Karpas-422 (cell line): ENCODE measurements around the gene ADAM8. TPM values are rescaled to one million over a fixed set of nuclear protein-coding genes. Genes with fewer than 3 reads are reported as not detected.

Source experiments
- DNase-seq: peaks from one replicate; pipeline ENCODE4 v3.0.0-alpha.2; 2015
- H2AFZ ChIP-seq: fragments of 200-600 bp; sonication (generic); 2 replicates; pipeline ENCODE4 v1.6.1; 2014; ENCODE audit warnings: antibody characterized with exemption, low read length, mixed read lengths
- H3K27ac ChIP-seq: fragments of 200-600 bp; sonication (generic); 2 replicates; pipeline ENCODE4 v1.5.1; 2014; ENCODE audit warnings: mild to moderate bottlenecking, low read length, moderate library complexity
- H3K27me3 ChIP-seq: fragments of 200-600 bp; sonication (generic); 2 replicates; pipeline ENCODE4 v1.6.1; 2014; ENCODE audit warnings: low read length, mixed read lengths
- H3K36me3 ChIP-seq: fragments of 200-600 bp; sonication (generic); 2 replicates; pipeline ENCODE4 v1.6.1; 2014; ENCODE audit warnings: low read length, mixed read lengths; ENCODE audit not compliant: insufficient read depth
- H3K4me1 ChIP-seq: fragments of 200-600 bp; sonication (generic); 2 replicates; pipeline ENCODE4 v1.6.1; 2014; ENCODE audit warnings: mild to moderate bottlenecking, low read length, mixed read lengths
- H3K4me2 ChIP-seq: fragments of 200-600 bp; sonication (generic); 2 replicates; pipeline ENCODE4 v1.6.1; 2014; ENCODE audit warnings: low read length, low read depth, mild to moderate bottlenecking; ENCODE audit not compliant: poor library complexity, severe bottlenecking
- H3K4me3 ChIP-seq: fragments of 200-600 bp; sonication (generic); 2 replicates; pipeline ENCODE4 v1.5.1; 2014; ENCODE audit warnings: mild to moderate bottlenecking, antibody characterized with exemption, low read length, mixed read lengths
- H3K79me2 ChIP-seq: fragments of 200-600 bp; sonication (generic); 2 replicates; pipeline ENCODE4 v1.6.1; 2014; ENCODE audit warnings: mild to moderate bottlenecking, low read length, mixed read lengths
- H3K9ac ChIP-seq: fragments of 200-600 bp; sonication (generic); 2 replicates; pipeline ENCODE4 v1.6.0; 2014; ENCODE audit warnings: low read length
- H3K9me2 ChIP-seq: fragments of 200-600 bp; sonication (generic), shearing (Covaris generic); replicated peaks from 2 replicates; pipeline ENCODE4 v1.6.0; 2014; ENCODE audit warnings: mild to moderate bottlenecking, low read length, moderate library complexity; ENCODE audit not compliant: insufficient read depth
- H3K9me3 ChIP-seq: fragments of 300-700, 200-600 bp; sonication (generic); 2 replicates; pipeline ENCODE4 v1.6.1; 2014; ENCODE audit warnings: low read length, mixed read lengths
- H4K20me1 ChIP-seq: fragments of 200-600 bp; sonication (generic); 2 replicates; pipeline ENCODE4 v1.6.1; 2014; ENCODE audit warnings: mild to moderate bottlenecking, antibody characterized with exemption, low read length, low read depth; ENCODE audit not compliant: insufficient read depth
- total RNA-seq: library from RNA; depleted of rRNA; stranded (reverse); fragments of >200 nt; shearing (Covaris generic); gene quantifications from 2 replicates; pipeline ENCODE4 v1.2.3, GENCODE V29; 2014; ENCODE audit warnings: low replicate concordance

The ADAM8 gene
- total RNA-seq, 1 experiment from 2014 or later, result 0.71 TPM

DNA sequence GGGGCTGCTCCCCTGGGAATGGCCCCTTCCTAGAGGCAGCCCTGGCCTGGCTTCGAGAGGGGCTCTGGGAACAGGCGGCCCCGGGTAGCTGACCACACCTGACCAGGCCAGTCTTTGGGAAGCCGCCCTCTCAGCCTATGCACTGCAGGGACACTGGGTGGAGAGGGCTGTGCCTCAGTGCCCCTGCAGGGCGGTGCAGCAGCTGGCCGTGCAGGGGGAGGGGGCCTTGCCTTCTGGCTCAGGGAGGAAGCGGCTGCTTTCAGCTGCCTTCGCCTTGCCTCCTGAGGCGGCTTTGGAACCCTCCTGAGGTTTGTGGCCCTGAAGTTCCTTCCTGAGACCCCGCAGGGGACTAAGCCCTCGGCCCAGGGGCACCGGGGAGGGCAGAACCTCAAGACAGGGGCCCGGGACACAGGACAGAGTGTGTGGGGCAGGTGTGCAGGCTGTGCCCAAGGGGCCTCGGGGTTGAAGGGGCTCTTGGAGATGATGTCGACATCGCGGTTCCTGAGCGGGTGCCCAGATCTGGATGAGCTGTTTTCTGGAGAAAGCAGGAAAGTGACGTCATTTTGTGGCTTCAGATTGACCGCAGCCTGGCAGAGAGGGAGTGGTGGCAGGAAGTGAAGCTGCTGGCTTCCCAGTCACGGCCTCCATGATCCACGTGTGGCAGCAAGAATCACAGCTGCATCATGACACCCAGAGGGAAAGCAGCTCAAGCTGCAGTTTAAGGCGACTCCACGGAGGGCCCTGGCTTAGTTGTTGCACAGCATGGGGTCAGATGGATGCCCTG is 17.7 kb downstream of the ADAM8 start:
- H3K27ac ChIP-seq, result no peak overlapping the region
- H3K4me1 ChIP-seq, result peaks cover 35% of the 10 kb centered on the region
- no peaks in the 10 kb centered on the region for H3K9me2 ChIP-seq
- no peaks in the 10 kb centered on the region for H3K36me3 ChIP-seq
- H3K27me3 ChIP-seq, result no peaks in the 10 kb centered on the region
- no peaks in the 10 kb centered on the region for H3K79me2 ChIP-seq
- H3K4me2 ChIP-seq, result peak overlapping the region; percentile 4
- no peaks in the 10 kb centered on the region for H4K20me1 ChIP-seq
- H3K9ac ChIP-seq, result peak overlapping the region; percentile 18; the same call in 1 of the 2 replicates
- DNase-seq, result no peak
- H3K9me3 ChIP-seq, result no peaks in the 10 kb centered on the region
- no peak overlapping the region for H2AFZ ChIP-seq
- no peak overlapping the region for H3K4me3 ChIP-seq

DNA sequence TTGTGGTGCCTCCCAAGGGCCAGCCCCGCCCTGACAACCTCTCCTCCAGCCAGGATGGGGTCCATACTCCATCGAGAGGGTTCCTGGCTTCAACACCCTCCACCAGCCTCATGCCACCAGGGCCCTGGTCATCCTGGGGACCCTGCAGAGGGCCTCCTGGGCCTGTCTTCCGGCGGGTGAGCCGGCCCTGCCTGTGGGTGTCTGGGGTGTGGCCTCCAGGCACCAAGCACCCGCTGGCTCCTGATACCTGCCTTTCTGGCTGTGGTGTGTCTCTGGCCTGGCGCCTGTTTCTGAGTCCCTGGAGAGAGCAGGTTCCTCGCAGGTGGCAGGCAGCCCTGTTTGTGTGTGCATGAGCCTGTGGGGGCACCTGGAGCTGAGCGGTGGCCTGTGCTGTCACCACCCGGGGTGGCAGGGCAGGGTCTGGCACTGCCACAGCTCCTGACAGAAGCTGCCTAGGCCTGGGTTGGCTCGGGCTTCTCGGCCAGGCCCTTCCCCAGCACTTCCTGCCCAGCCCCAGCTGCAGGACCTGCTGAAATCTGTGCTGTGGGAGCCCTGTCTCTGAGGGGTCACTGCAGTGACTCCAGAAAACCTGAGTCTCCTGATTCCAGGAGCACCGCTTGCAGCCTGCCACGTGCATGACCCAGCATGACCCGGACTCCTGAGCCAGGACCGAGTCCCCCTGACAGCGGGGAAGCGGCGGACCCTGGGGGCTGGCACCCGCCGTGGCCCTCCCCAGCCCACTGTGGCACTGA is 18.4 kb downstream of the ADAM8 start:
- no peak overlapping the region for H3K27ac ChIP-seq
- H3K9me3 ChIP-seq, result no peaks in the 10 kb centered on the region
- no peaks in the 10 kb centered on the region for H3K79me2 ChIP-seq
- H3K9ac ChIP-seq, result peak overlapping the region; percentile 55
- no peaks in the 10 kb centered on the region for H3K9me2 ChIP-seq
- no peaks in the 10 kb centered on the region for H3K27me3 ChIP-seq
- no peaks in the 10 kb centered on the region for H3K36me3 ChIP-seq
- peaks cover 35% of the 10 kb centered on the region for H3K4me1 ChIP-seq
- peak; percentile 70 for DNase-seq
- peak overlapping the region; percentile 37; the same call in 1 of the 2 replicates for H2AFZ ChIP-seq
- no peaks in the 10 kb centered on the region for H4K20me1 ChIP-seq
- peak overlapping the region; percentile 18; the same call in 1 of the 2 replicates for H3K4me3 ChIP-seq
- H3K4me2 ChIP-seq, result peak overlapping the region; percentile 41

DNA sequence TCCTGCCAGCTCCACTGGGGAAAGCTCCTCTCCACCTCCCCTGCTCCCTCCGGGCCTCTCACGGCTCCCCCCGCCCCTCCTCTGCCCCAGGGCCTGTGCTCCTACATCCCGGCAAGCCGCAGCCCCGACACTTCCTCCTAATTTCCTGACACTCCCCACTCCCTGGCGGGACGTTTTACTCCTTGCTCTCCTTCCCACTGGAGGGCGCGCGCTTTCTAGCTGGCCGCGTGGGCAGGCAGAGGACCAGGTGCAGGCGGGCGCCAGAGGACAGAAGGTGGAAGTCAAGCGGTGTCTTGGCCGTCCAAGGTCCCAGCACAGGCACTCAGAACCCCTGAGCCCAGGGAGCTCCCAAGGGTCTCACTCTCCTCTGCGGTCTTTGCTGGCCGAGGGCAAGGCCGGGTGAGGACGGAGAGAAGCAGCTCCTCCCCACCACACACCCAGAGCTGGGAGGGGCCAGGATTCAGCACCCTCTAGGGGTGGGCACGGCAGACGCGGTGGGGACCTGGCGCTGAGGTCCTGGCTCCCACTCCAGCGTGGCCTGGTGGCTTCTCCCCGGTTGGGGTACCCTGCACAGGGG is 19.1 kb downstream of the ADAM8 start:
- no peaks in the 10 kb centered on the region for H4K20me1 ChIP-seq
- no peaks in the 10 kb centered on the region for H3K36me3 ChIP-seq
- peak overlapping the region; percentile 55 for H3K9ac ChIP-seq
- H3K9me2 ChIP-seq, result no peaks in the 10 kb centered on the region
- H3K4me1 ChIP-seq, result peaks cover 35% of the 10 kb centered on the region
- H3K79me2 ChIP-seq, result no peaks in the 10 kb centered on the region
- no peaks in the 10 kb centered on the region for H3K27me3 ChIP-seq
- H3K27ac ChIP-seq, result no peak overlapping the region
- peak overlapping the region; percentile 18; the same call in 1 of the 2 replicates for H3K4me3 ChIP-seq
- H3K9me3 ChIP-seq, result no peaks in the 10 kb centered on the region
- peak; percentile 64 for DNase-seq
- H2AFZ ChIP-seq, result peak overlapping the region; percentile 37; the same call in 1 of the 2 replicates
- peak overlapping the region; percentile 41 for H3K4me2 ChIP-seq

DNA sequence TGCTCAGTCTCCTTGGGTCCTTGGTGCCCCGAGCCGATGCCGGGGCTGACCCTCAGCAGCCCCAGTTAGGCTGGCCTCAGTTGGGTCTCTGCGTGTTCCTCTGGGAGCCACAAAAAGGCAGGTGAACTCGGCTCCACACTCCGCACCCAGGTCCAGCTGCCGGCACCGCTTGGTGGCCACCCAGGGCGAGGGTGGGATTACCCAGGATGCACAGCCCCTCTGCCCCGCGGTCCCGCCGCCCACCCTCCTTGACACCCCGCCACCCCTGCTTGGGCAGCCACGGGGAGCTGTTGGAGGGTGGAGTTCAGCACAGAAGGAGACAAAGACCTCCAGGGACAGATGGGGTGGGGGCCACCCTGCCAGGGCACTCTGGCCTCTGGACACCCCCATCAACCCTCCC is 21.3 kb downstream of the ADAM8 start:
- Histone ChIP-seq H2AFZ (no peak overlapping the region), H3K4me3 (no peak overlapping the region), H3K4me2 (no peak overlapping the region), H3K79me2 (no peaks in the 10 kb centered on the region), H3K27ac (no peak overlapping the region), H3K36me3 (no peaks in the 10 kb centered on the region), H3K4me1 (peaks cover 26% of the 10 kb centered on the region), H3K27me3 (no peaks in the 10 kb centered on the region), H3K9me2 (no peaks in the 10 kb centered on the region), H3K9ac (no peak overlapping the region), H3K9me3 (no peaks in the 10 kb centered on the region), H4K20me1 (no peaks in the 10 kb centered on the region)
- DNase-seq, result no peak

DNA sequence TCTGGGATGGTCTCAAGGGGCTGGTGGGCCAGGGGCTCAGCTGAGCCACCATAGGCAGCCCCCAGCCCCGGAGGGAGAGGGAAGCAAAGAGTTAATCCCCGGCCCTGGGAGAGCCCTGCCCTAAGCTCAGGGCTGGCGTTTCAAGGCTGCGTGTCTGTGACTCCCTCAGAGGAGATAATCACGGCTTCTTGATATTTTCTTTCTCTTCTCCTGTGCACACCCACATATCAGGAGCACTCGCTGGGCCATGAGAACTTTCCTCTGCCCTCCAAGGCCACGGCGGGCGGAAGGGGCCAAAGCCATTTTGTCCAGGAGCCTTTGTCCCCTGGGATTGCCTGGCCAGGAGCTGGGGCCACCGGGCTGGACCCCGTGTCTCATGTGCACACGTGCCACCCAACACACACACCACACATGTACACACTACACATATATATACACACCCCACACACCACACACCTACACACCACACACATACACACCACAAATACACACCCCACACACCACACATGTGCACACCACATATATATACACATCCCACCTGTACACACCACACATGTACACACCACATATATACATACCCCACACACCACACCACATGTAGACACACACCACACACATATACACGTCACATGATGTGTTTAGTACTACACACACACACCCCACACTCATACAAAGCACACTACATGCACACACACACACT is 22.1 kb downstream of the ADAM8 start:
- Histone ChIP-seq H4K20me1 (no peaks in the 10 kb centered on the region), H3K27me3 (no peaks in the 10 kb centered on the region), H2AFZ (no peak overlapping the region)

DNA sequence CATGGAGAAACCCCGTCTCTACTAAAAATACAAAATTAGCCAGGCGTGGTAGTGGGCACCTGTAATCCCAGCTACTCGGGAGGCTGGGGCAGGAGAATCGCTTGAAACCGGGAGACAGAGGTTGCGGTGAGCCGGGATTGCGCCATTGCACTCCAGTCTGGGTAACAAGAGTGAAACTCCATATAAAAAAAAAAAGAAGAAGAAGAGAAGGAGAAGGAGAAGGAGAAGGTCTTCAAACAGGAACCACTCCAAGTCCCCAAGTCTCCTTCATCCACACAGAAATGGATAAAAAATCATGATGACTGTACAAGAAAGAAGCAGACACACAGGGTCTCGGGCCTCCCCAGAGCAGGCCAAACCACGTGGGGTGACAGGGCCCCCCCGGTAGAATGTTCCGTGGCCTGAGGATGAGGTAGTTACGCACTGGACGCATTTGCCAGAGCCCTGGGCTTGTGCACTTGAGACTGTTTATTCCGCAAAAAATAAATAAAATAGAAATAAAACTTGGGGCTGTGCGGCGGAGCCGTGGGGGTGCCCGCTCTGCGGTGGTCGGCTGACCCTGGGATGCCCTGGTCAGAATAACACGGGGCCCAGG is 23.2 kb downstream of the ADAM8 start:
- Histone ChIP-seq H3K9me2 (no peaks in the 10 kb centered on the region), H3K36me3 (no peaks in the 10 kb centered on the region), H3K27ac (no peak overlapping the region), H3K4me1 (peaks cover 15% of the 10 kb centered on the region), H3K79me2 (no peaks in the 10 kb centered on the region), H3K4me2 (no peak overlapping the region), H3K4me3 (no peak overlapping the region), H3K9ac (no peak overlapping the region), H4K20me1 (no peaks in the 10 kb centered on the region), H3K9me3 (no peaks in the 10 kb centered on the region), H2AFZ (no peak overlapping the region), H3K27me3 (no peaks in the 10 kb centered on the region)
- no peak for DNase-seq

More for the DNA sequence above, 22.1 kb downstream of the ADAM8 start:
- Histone ChIP-seq H3K4me1 (peaks cover 26% of the 10 kb centered on the region), H3K9ac (no peak overlapping the region), H3K4me2 (no peak overlapping the region), H3K27ac (no peak overlapping the region), H3K36me3 (no peaks in the 10 kb centered on the region), H3K4me3 (no peak overlapping the region), H3K79me2 (no peaks in the 10 kb centered on the region), H3K9me3 (no peaks in the 10 kb centered on the region), H3K9me2 (no peaks in the 10 kb centered on the region)
- no peak for DNase-seq

DNA sequence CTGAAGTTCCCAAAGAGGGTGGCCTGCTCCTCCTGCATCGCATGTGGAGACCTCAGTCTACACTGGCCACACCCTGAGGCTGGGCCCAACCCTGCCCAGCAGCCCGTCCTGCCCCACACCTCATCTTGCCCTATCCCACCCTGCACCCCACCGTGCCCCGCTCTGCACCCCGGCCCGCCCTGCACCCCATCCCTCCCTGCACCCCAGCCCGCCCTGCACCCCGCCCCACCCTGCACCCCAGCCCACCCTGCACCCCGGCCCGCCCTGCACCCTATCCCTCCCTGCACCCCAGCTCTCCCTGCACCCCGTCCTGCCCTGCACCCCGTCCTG is 24.5 kb downstream of the ADAM8 start:
- no peaks in the 10 kb centered on the region for H3K9me2 ChIP-seq
- no peak for DNase-seq
- no peaks in the 10 kb centered on the region for H3K79me2 ChIP-seq
- H3K9me3 ChIP-seq, result no peaks in the 10 kb centered on the region
- no peaks in the 10 kb centered on the region for H3K27me3 ChIP-seq
- no peak overlapping the region for H3K9ac ChIP-seq
- no peak overlapping the region for H3K4me3 ChIP-seq
- peaks cover 2% of the 10 kb centered on the region for H3K4me1 ChIP-seq
- H3K4me2 ChIP-seq, result no peak overlapping the region
- H3K27ac ChIP-seq, result no peak overlapping the region
- H4K20me1 ChIP-seq, result no peaks in the 10 kb centered on the region
- no peaks in the 10 kb centered on the region for H3K36me3 ChIP-seq
- H2AFZ ChIP-seq, result no peak overlapping the region
